ENCODE data around the gene KCNMA1.

DNA sequence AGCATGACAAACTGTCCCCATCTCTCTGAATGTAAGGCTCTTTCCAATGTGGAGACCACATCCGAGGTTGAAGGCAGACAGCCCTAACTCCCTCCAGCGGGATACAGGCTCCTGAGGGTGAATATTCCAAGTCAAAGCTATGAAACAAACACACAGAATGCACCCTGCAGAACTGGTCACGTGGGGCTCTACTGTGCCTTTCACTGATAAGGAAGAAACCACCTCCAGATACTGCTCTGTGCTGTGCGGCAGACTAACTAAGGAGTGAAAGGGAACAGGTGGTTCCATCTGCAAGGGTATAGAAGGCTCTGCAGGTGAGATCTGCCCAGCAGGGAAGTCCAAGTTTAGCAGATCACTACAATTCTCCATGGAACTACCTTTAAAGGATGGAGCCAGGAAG is 534.4 kb downstream of the KCNMA1 start:
- TF ChIP-seq POLR2A (IDR thresholded peaks at IDR 0.05) = no peak
- no peak for TF ChIP-seq CTCF (IDR thresholded peaks at IDR 0.05)
- TF ChIP-seq POLR2AphosphoS5 (IDR thresholded peaks at IDR 0.05) = no peak
